DND-41 (cell line): Measurements from ENCODE around the gene FAIM.
"Not testable (repeated sequence)": the region's sequence is repeated elsewhere in the genome, so short reads cannot be mapped to it uniquely, and the experiment has no call there.

ENCODE experiments used
- ATAC-seq: fragments of 200-7000 bp; cut with Tn5 transposase; 3 replicates; pipeline ENCODE4 v1.9.1; 2021; ENCODE audit warnings: low read depth; ENCODE audit not compliant: insufficient read depth
- DNase-seq: peaks from one replicate; pipeline ENCODE4 v3.0.0-alpha.2; 2020
- H2AFZ ChIP-seq: 2 replicates; pipeline ENCODE4 v1.6.0; 2012; ENCODE audit warnings: low read depth, low read length
- H3K27ac ChIP-seq: 2 replicates; pipeline ENCODE4 v1.5.1; 2012; ENCODE audit warnings: low read length, inconsistent platforms
- H3K27me3 ChIP-seq: fragments of 200-600 bp; sonication (generic); 2 replicates; pipeline ENCODE4 v1.6.0; 2012; ENCODE audit warnings: low read length, mild to moderate bottlenecking, inconsistent platforms; ENCODE audit not compliant: insufficient read depth, poor library complexity
- H3K36me3 ChIP-seq: 2 replicates; pipeline ENCODE4 v1.5.1; 2012; ENCODE audit warnings: low read length, inconsistent platforms; ENCODE audit not compliant: insufficient read depth
- H3K4me1 ChIP-seq: 2 replicates; pipeline ENCODE4 v1.5.1; 2012; ENCODE audit warnings: mild to moderate bottlenecking, low read length; ENCODE audit not compliant: insufficient read depth
- H3K4me2 ChIP-seq: 2 replicates; pipeline ENCODE4 v1.6.0; 2012; ENCODE audit warnings: mild to moderate bottlenecking, moderate library complexity, low read length, inconsistent platforms; ENCODE audit not compliant: insufficient read depth
- H3K4me3 ChIP-seq, 2 experiments: fragments of 200-600 bp in 1 of 2; shearing (Covaris generic) in 1 of 2; 2 replicates each; pipeline ENCODE4 v1.5.1; 2012 to 2016; ENCODE audit warnings: inconsistent platforms in 2 of 2, low read length in 2 of 2, mild to moderate bottlenecking in 2 of 2, low read depth in 1 of 2, moderate library complexity in 1 of 2
- H3K79me2 ChIP-seq: 2 replicates; pipeline ENCODE4 v1.6.0; 2012; ENCODE audit warnings: low read length, inconsistent platforms; ENCODE audit not compliant: insufficient read depth
- H3K9ac ChIP-seq: 2 replicates; pipeline ENCODE4 v1.6.0; 2012; ENCODE audit warnings: low read depth, mild to moderate bottlenecking, inconsistent platforms, low read length, moderate library complexity
- H3K9me3 ChIP-seq: 2 replicates; pipeline ENCODE4 v1.5.1; 2012; ENCODE audit warnings: low read length, moderate library complexity, mild to moderate bottlenecking, inconsistent platforms; ENCODE audit not compliant: insufficient read depth, severe bottlenecking
- H4K20me1 ChIP-seq: 2 replicates; pipeline ENCODE4 v1.6.0; 2012; ENCODE audit warnings: low read length; ENCODE audit not compliant: insufficient read depth
- CTCF ChIP-seq: IDR thresholded peaks from 2 replicates; pipeline ENCODE4 v1.5.1; 2012; ENCODE audit warnings: borderline replicate concordance, low read length, moderate library complexity, mild to moderate bottlenecking; ENCODE audit not compliant: poor library complexity, severe bottlenecking; ENCODE audit errors: extremely low read depth
- EZH2 ChIP-seq: IDR thresholded peaks from 3 replicates; pipeline ENCODE4 v1.6.1; 2012; ENCODE audit warnings: borderline replicate concordance, low read depth, mild to moderate bottlenecking, moderate library complexity, low read length, inconsistent platforms; ENCODE audit not compliant: severe bottlenecking

FAIM gene

DNA sequence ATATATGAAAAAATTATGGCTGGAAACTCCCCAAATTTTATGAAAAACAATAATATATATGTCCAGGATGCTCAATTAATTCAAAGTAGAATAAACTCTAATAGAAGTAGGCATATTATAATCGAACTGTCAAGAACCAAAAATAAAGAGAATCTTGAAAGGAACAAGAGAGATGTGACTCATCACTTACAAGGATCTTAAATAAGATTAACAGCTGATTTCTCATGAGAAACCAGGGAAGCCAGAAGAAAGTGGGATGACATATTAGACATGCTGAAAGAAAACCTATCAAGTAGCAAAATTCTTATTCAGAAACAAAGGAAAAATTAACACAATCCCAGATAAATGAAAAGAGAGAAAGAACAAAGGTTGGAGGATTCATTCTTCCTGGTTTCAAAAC lies 66.8 kb downstream of the FAIM start:
- Histone ChIP-seq H3K4me1 (no peaks in the 10 kb centered on the region), H3K27me3 (no peaks in the 10 kb centered on the region), H3K9me3 (peaks cover 23% of the 10 kb centered on the region), H3K36me3 (peaks cover 31% of the 10 kb centered on the region), H3K27ac (no peak overlapping the region), H3K9ac (no peak overlapping the region), H2AFZ (no peak overlapping the region), H3K4me2 (no peak overlapping the region), H4K20me1 (no peaks in the 10 kb centered on the region), H3K4me3 (no peak overlapping the region), H3K79me2 (no peaks in the 10 kb centered on the region)
- no peak for TF ChIP-seq CTCF
- TF ChIP-seq EZH2, result no peak
- no peak for ATAC-seq
- DNase-seq, result no peak

DNA sequence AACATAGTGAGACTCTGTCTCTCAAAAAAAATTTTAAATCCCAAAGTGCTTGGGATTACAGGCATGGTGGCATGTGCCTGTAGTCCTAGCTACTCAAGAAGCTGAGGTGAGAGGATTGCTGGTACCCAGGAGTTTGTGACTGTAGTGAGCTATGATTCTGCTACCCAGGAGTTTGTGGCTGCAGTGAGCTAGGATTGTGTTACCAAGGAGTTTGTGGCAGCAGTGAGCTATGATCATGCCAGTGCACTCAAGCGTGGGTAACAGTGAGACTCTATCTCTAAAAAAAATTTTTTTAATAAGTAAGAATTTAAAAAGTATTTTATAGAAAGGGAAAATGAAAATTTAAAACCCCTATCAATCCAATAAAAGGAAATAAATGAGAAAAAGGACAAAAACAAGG lies 69.5 kb downstream of the FAIM start:
- no peaks in the 10 kb centered on the region for H3K4me1 ChIP-seq
- H3K9me3 ChIP-seq, result peaks cover 23% of the 10 kb centered on the region
- H2AFZ ChIP-seq, result no peak overlapping the region
- H3K36me3 ChIP-seq, result peaks cover 45% of the 10 kb centered on the region
- H3K9ac ChIP-seq, result no peak overlapping the region
- DNase-seq, result no peak
- ATAC-seq, result no peak
- H4K20me1 ChIP-seq, result no peaks in the 10 kb centered on the region
- no peak for TF ChIP-seq EZH2
- no peak for TF ChIP-seq CTCF
- H3K4me2 ChIP-seq, result no peak overlapping the region
- H3K4me3 ChIP-seq, result no peak overlapping the region
- H3K27ac ChIP-seq, result no peak overlapping the region
- no peaks in the 10 kb centered on the region for H3K79me2 ChIP-seq
- no peaks in the 10 kb centered on the region for H3K27me3 ChIP-seq

GRCh38 chr3:138678874-138679392 lies 70.4 kb downstream of the FAIM start:
- Histone ChIP-seq H3K27me3 (no peaks in the 10 kb centered on the region), H3K4me2 (no peak overlapping the region), H4K20me1 (no peaks in the 10 kb centered on the region), H3K27ac (no peak overlapping the region), H3K4me3 (no peak overlapping the region), H3K36me3 (peaks cover 45% of the 10 kb centered on the region), H2AFZ (no peak overlapping the region), H3K4me1 (no peaks in the 10 kb centered on the region), H3K79me2 (no peaks in the 10 kb centered on the region), H3K9me3 (peaks cover 23% of the 10 kb centered on the region), H3K9ac (no peak overlapping the region)
- no peak for DNase-seq
- ATAC-seq, result no peak
- TF ChIP-seq CTCF, result no peak
- TF ChIP-seq EZH2, result no peak

DNA sequence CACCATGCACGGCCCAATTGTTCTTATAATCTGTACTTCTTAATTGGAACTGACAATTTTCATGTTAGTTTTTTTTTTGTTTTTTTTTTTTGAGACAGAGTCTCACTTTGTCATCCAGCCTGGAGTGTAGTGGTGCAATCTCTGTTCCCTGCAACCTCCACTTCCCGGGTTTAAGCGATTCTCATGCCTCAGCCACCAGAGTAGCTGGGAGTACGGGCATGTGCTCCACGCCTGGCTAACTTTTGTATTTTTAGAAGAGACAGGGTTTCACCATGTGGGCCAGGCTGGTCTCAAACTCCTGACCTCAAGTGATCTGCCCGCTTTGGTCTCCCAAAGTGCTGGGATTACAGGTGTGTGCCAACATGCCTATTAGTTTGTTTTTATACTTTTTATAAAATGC lies 72.4 kb downstream of the FAIM start:
- not testable (repeated sequence) for H3K27me3 ChIP-seq, DNase-seq, H3K4me2 ChIP-seq, H4K20me1 ChIP-seq, ATAC-seq, H2AFZ ChIP-seq, H3K79me2 ChIP-seq, H3K4me3 ChIP-seq, H3K27ac ChIP-seq, H3K4me1 ChIP-seq, H3K9ac ChIP-seq
- H3K36me3 ChIP-seq, result peaks cover 34% of the 10 kb centered on the region
- peaks cover 14% of the 10 kb centered on the region for H3K9me3 ChIP-seq
